WTC11 (cell line): Measurements from ENCODE around the gene BLNK. TPM values are rescaled to one million over a fixed set of nuclear protein-coding genes. Genes with fewer than 3 reads are reported as not detected.

Experiments
- ATAC-seq: fragments of 200-7000 bp; cut with Tn5 transposase; 2 replicates; pipeline ENCODE4 v1.10.0; 2021; ENCODE audit warnings: mild to moderate bottlenecking, moderate library complexity
- CTCF ChIA-PET: fragments of 300-600 bp; sonication (Branson Sonifier 250); formaldehyde crosslinking; loops from one replicate; lab custom pipeline; 2021; ENCODE audit warnings: antibody characterized with exemption; lab: Charles Lee
- POLR2A ChIA-PET: fragments of 350-600 bp; sonication (Branson Sonifier 250); formaldehyde crosslinking; loops from one replicate; lab custom pipeline; 2021; ENCODE audit warnings: antibody characterized with exemption; lab: Charles Lee
- DNase-seq: peaks from one replicate; pipeline ENCODE4 v3.0.0; 2021; ENCODE audit warnings: low spot score
- H3K27ac Mint-ChIP-seq: 2 replicates; pipeline ENCODE4 v1.8.0; 2021; ENCODE audit warnings: mixed read lengths
- H3K27me3 Mint-ChIP-seq: 2 replicates; pipeline ENCODE4 v1.8.0; 2021; ENCODE audit warnings: low read depth, mild to moderate bottlenecking, moderate library complexity, mixed read lengths
- H3K36me3 Mint-ChIP-seq: 2 replicates; pipeline ENCODE4 v1.8.0; 2021; ENCODE audit warnings: mixed read lengths
- H3K4me1 Mint-ChIP-seq: 2 replicates; pipeline ENCODE4 v1.8.0; 2022; ENCODE audit warnings: mixed read lengths
- H3K4me3 Mint-ChIP-seq: 2 replicates; pipeline ENCODE4 v1.8.0; 2021; ENCODE audit warnings: mild to moderate bottlenecking, moderate library complexity, mixed read lengths
- H3K9me3 Mint-ChIP-seq: 2 replicates; pipeline ENCODE4 v1.8.0; 2021; ENCODE audit warnings: mixed read lengths
- CBFB ChIP-seq: sonication (generic); formaldehyde crosslinking; IDR thresholded peaks from 2 replicates; pipeline ENCODE4 v1.8.1; 2022; ENCODE audit warnings: mild to moderate bottlenecking, low read depth, missing genetic modification reagents
- CREB1 ChIP-seq: sonication (generic); formaldehyde crosslinking; IDR thresholded peaks from 2 replicates; pipeline ENCODE4 v1.8.0; 2023; ENCODE audit warnings: mild to moderate bottlenecking, missing genetic modification reagents
- CREM ChIP-seq: sonication (generic); formaldehyde crosslinking; IDR thresholded peaks from 2 replicates; pipeline ENCODE4 v1.8.1; 2022; ENCODE audit warnings: mild to moderate bottlenecking, missing genetic modification reagents, moderate library complexity
- FOXK1 ChIP-seq: sonication (generic); formaldehyde crosslinking; IDR thresholded peaks from 2 replicates; pipeline ENCODE4 v1.8.0; 2022; ENCODE audit warnings: mild to moderate bottlenecking, moderate library complexity, missing genetic modification reagents
- IRF2 ChIP-seq: sonication (generic); formaldehyde crosslinking; IDR thresholded peaks from 2 replicates; pipeline ENCODE4 v1.8.0; 2022; ENCODE audit warnings: low read depth, missing genetic modification reagents, borderline replicate concordance
- JAZF1 ChIP-seq: fragments of 250-450 bp; sonication (Bioruptor Pico); IDR thresholded peaks from 2 replicates; pipeline ENCODE4 v1.9.0; 2021; ENCODE audit warnings: moderate library complexity, mild to moderate bottlenecking, inconsistent platforms
- NR2C2 ChIP-seq: sonication (generic); formaldehyde crosslinking; IDR thresholded peaks from 2 replicates; pipeline ENCODE4 v1.8.0; 2022; ENCODE audit warnings: mild to moderate bottlenecking, missing genetic modification reagents
- OVOL2 ChIP-seq: fragments of 250-450 bp; sonication (Bioruptor Pico); IDR thresholded peaks from 2 replicates; pipeline ENCODE4 v1.9.0; 2021; ENCODE audit warnings: mild to moderate bottlenecking, borderline replicate concordance
- PRDM15 ChIP-seq: sonication (generic); formaldehyde crosslinking; IDR thresholded peaks from 2 replicates; pipeline ENCODE4 v1.8.0; 2022; ENCODE audit warnings: missing genetic modification reagents
- PREB ChIP-seq: sonication (generic); formaldehyde crosslinking; IDR thresholded peaks from 2 replicates; pipeline ENCODE4 v1.8.1; 2022; ENCODE audit warnings: mild to moderate bottlenecking, missing genetic modification reagents, moderate library complexity, borderline replicate concordance
- SOX15 ChIP-seq: fragments of 250-450 bp; sonication (Bioruptor Pico); IDR thresholded peaks from 2 replicates; pipeline ENCODE4 v1.9.0; 2021; ENCODE audit warnings: mild to moderate bottlenecking
- USF2 ChIP-seq: sonication (generic); formaldehyde crosslinking; IDR thresholded peaks from 2 replicates; pipeline ENCODE4 v1.8.1; 2023; ENCODE audit warnings: mild to moderate bottlenecking, missing genetic modification reagents, moderate library complexity
- ZBTB21 ChIP-seq: sonication (generic); formaldehyde crosslinking; IDR thresholded peaks from 2 replicates; pipeline ENCODE4 v1.8.1; 2023; ENCODE audit warnings: mild to moderate bottlenecking, missing genetic modification reagents, borderline replicate concordance
- ZNF138 ChIP-seq: sonication (generic); formaldehyde crosslinking; conservative IDR thresholded peaks from 2 replicates; pipeline ENCODE4 v1.8.1; 2022; ENCODE audit warnings: mild to moderate bottlenecking, moderate library complexity, missing genetic modification reagents
- ZNF263 ChIP-seq: sonication (generic); formaldehyde crosslinking; IDR thresholded peaks from 2 replicates; pipeline ENCODE4 v1.8.1; 2022; ENCODE audit warnings: low read depth, mild to moderate bottlenecking, moderate library complexity, missing genetic modification reagents
- ZNF532 ChIP-seq: fragments of 250-450 bp; sonication (Bioruptor Pico); IDR thresholded peaks from 2 replicates; pipeline ENCODE4 v1.9.0; 2021; ENCODE audit warnings: mild to moderate bottlenecking, borderline replicate concordance
- total RNA-seq: library from RNA; stranded (reverse); gene quantifications from 3 replicates; pipeline ENCODE4 v1.2.3, GENCODE V29; 2021

The BLNK gene
- total RNA-seq, 1 experiment from 2014 or later, result not detected

GRCh38 chr10:96242822-96243221, 28.5 kb downstream of the BLNK start (continued):
- no peak for TF ChIP-seq IRF2 (CRISPR knock-in tag)
- TF ChIP-seq NR2C2 (CRISPR knock-in tag), result no peak
- no peak for TF ChIP-seq ZNF263 (CRISPR knock-in tag)
- TF ChIP-seq CREM (CRISPR knock-in tag), result no peak

- TF ChIP-seq IRF2 (CRISPR knock-in tag) (no peak), ZBTB21 (CRISPR knock-in tag) (no peak), CREB1 (CRISPR knock-in tag) (no peak), USF2 (CRISPR knock-in tag) (no peak), CBFB (CRISPR knock-in tag) (no peak), SOX15 (CRISPR knock-in tag) (no peak), PREB (CRISPR knock-in tag) (no peak), NR2C2 (CRISPR knock-in tag) (no peak)
- H3K9me3 Mint-ChIP-seq, result peaks cover 6% of the 10 kb centered on the region; the same call in 1 of the 2 replicates
- no peak overlapping the region for H3K27ac Mint-ChIP-seq
- H3K4me3 Mint-ChIP-seq, result no peak overlapping the region
- ATAC-seq (no peak), DNase-seq (no peak)
- H3K27me3 Mint-ChIP-seq, result no peaks in the 10 kb centered on the region
- CTCF ChIA-PET, result interaction anchor here (4.2 kb wide), 1 partner anchor 9 kb away, joined by 18 read pairs; no protein-coding TSS in a partner anchor
- no peaks in the 10 kb centered on the region for H3K4me1 Mint-ChIP-seq
- POLR2A ChIA-PET, result no interaction called here
- no peaks in the 10 kb centered on the region for H3K36me3 Mint-ChIP-seq
These were observed 32.4 kb downstream of the BLNK start for GRCh38 chr10:96238646-96239623.

GRCh38 chr10:96236876-96237275, 34.5 kb downstream of the BLNK start:
- no peak for ATAC-seq
- no peak for DNase-seq

GRCh38 chr10:96236090-96236478, 35.3 kb downstream of the BLNK start:
- H3K4me3 Mint-ChIP-seq, result no peak overlapping the region
- DNase-seq (no peak), ATAC-seq (no peak)
- H3K36me3 Mint-ChIP-seq, result no peaks in the 10 kb centered on the region
- TF ChIP-seq FOXK1 (CRISPR knock-in tag) (no peak), ZNF532 (CRISPR knock-in tag) (no peak), ZNF138 (CRISPR knock-in tag) (no peak), JAZF1 (no peak), ZNF263 (CRISPR knock-in tag) (no peak), IRF2 (CRISPR knock-in tag) (no peak), PRDM15 (CRISPR knock-in tag) (no peak), OVOL2 (no peak)
- CTCF ChIA-PET, result no interaction called here
- no peaks in the 10 kb centered on the region for H3K27me3 Mint-ChIP-seq
- no peaks in the 10 kb centered on the region for H3K4me1 Mint-ChIP-seq
- no peak overlapping the region for H3K27ac Mint-ChIP-seq
- H3K9me3 Mint-ChIP-seq, result no peaks in the 10 kb centered on the region
- POLR2A ChIA-PET, result no interaction called here

More at GRCh38 chr10:96236876-96237275, 34.5 kb downstream of the BLNK start:
- H3K27me3 Mint-ChIP-seq, result no peaks in the 10 kb centered on the region
- H3K36me3 Mint-ChIP-seq, result no peaks in the 10 kb centered on the region
- H3K9me3 Mint-ChIP-seq, result no peaks in the 10 kb centered on the region
- no peak overlapping the region for H3K27ac Mint-ChIP-seq
- no peaks in the 10 kb centered on the region for H3K4me1 Mint-ChIP-seq
- H3K4me3 Mint-ChIP-seq, result no peak overlapping the region
- ChIA-PET CTCF (interaction anchor here (0.9 to 1.3 kb wide), 2 partner anchors 87 to 98 kb away, joined by 3 read pairs; no protein-coding TSS in a partner anchor), POLR2A (no interaction called here)
- TF ChIP-seq FOXK1 (CRISPR knock-in tag), result no peak
